IPS-18c (cell line): Measurements from ENCODE around the gene TMEM106C.

Experiments
- H3K4me3 ChIP-seq: 2 replicates; pipeline ENCODE4 v1.7.0; 2013; ENCODE audit warnings: low read depth, mild to moderate bottlenecking, low read length, moderate library complexity; ENCODE audit not compliant: insufficient read depth
- H3K9me3 ChIP-seq: one replicate; pipeline ENCODE4 v1.6.1; 2013; ENCODE audit warnings: mild to moderate bottlenecking, low read length, moderate library complexity; ENCODE audit not compliant: control insufficient read depth, insufficient read depth

Gene TMEM106C

DNA sequence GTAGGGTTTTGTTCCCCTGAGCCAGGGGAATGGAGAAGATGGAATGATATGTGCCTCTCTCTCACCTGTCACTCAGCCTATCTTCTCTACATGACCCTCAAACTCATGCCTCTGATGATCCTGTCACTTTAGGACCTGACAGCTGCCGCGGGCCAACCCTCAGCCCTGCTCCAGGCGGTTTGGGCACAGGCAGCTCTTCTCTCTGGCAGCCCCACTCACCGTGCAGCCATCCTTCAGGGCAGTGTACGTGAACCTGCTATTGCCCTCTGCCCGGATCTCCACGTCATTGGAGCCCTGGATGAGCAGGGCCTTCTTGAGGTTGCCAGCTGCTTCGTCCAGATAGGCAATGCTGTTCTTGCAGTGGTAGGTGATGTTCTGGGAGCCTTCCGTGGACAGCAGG, 10.5 kb downstream of the TMEM106C start:
- Histone ChIP-seq H3K4me3 (no peak overlapping the region), H3K9me3 (peaks cover 2% of the 10 kb centered on the region)

DNA sequence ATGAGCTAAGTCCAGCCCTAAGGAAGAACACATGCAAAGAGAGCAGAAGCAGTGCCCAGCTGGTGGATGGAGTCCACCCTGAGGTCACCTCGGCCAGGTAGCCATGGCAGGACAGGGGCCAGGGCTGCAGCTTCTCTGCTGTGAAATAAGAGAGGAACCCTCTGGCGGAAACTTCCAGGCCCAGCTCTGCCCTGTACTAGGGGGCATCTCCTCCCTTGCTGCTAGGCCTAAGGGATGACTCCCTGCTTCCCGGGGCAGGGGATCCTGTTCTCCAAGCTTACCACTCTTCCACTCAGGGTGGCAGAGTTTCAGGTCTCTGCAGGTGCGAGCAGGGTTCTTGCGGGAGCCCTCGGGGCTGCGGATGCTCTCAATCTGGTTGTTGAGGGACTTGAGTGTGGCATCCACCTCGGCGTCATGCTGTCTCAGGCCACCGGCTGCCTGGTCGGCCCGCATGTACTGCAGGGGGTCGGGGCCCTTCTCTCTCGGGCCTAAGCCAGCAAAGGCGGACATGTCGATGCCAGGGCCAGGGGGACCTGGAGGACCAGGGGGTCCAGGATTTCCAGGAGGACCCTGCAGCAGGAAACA, 11.7 kb downstream of the TMEM106C start:
- H3K4me3 ChIP-seq, result no peak overlapping the region
- H3K9me3 ChIP-seq, result peaks cover 2% of the 10 kb centered on the region

DNA sequence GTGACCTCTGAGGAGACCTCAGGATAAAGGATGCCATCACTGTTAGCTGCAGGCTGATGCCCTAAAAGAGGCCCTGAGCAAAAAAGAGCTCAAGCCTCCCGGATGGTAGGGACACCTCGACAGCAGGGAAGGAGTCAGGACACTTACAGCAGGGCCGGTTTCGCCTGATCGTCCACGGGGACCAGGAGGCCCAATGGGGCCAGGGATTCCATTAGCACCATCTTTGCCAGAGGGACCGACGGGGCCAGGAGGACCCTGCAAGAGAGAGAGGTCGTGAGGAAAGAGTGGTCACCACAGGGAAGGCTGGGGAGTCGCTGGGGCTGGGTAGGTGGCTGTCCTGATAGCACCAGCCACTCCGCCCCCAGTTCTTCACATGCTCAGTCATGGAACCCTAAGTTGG, 12.4 kb downstream of the TMEM106C start:
- peaks cover 2% of the 10 kb centered on the region for H3K9me3 ChIP-seq

DNA sequence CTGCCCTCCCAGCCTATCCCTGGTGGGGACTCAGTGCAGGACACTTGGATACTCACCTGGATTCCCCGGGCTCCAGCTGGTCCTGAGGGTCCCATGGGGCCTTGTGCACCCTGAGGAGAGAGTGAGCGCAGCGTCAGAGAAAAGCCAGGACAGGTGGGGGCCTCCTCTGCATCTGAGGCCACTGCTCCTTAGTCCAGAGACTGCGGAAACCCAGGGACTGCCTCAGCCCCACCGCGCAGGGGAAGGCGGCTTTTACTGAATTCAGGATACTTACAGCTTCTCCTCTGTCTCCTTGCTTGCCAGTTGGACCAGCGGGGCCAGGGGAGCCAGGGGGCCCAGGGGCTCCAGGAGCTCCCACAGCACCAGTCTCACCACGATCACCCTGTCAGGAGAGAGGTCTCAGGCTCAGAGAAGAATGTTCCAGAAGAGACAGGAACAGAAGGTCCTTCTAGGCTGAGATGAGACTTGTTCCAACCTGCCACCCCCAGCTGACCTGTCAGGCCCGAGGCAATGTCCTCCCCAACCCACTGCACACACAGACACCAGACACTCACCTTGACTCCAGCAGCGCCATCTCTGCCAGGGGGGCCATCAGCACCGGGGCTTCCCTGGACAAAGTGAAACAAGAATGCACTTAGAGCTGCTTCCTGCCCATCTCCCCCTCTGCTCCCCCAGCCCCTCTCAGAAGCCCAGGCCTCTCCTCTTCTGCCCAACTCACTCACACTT, 13.8 kb downstream of the TMEM106C start:
- H3K4me3 ChIP-seq, result no peak overlapping the region
- peaks cover 2% of the 10 kb centered on the region for H3K9me3 ChIP-seq

More for the DNA sequence above, 12.4 kb downstream of the TMEM106C start:
- no peak overlapping the region for H3K4me3 ChIP-seq

DNA sequence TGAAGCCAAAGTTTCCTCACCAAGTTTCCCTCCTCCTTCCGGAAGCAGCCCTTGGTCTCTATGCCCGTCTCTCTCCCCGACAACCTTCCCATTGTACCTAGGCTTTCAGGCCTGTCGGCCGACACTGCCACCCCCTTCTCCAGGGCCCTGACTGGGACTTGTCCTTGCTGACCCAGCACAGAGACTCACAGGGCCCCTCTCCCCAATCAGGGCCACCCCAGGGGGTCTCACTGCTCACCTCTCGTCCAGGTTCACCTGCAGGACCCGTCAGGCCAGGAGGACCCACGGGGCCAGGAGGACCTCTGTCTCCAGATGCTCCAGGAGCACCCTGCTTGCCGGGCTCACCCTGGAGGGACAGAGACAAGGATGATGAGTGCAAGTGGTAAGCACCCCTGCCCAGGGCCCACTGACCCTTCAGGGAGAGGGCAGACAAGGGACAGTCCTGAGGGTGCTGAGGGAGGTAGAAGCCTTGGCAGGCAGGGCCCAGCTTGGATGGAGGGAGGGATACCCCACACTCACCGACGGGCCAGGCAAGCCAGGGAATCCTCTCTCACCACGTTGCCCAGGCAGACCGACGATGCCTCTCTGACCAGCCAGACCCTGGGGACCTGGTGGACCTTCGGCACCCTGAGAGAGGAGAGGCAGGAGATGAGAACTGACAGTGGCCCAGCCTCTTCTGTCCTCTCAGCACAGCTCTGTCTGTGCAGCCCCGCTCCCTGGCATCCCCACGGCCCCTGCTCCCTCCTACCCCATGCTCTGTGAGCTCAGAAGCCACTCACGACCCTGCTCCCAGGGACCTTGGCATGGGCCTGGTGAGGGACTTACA, 14.6 kb downstream of the TMEM106C start:
- peaks cover 2% of the 10 kb centered on the region for H3K9me3 ChIP-seq
- no peak overlapping the region for H3K4me3 ChIP-seq

DNA sequence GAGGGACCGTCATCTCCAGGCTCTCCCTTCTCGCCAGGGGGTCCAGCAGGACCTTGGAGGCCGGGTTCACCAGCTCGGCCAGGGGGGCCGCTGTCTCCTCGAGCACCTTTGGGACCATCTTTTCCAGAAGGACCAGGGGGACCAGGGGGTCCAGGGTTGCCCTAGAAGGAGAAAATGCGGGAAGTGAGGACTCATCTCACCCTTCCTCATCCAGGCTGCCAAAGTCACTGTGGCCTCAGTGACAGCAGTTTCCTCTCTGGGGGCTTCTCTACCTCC, 15.1 kb downstream of the TMEM106C start:
- H3K4me3 ChIP-seq, result no peak overlapping the region
- H3K9me3 ChIP-seq, result peaks cover 2% of the 10 kb centered on the region

DNA sequence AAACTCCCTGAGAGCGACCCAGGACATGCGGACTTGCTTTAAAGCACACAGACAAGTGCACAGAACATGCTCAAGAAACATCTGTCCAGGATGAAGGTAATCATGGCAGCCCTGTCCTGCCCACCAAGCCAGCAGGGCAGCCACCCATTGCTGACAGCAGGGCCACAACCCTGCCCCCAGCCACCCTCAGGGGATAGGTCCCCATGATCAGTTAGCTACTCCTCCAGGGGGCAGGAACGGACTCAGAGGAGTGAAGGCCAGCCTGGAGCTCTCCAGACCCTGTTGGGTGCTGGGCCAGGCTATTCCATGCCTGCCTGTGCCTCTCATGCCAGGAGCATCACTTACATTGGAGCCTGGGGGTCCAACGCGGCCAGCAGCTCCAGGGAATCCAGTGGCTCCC, 15.8 kb downstream of the TMEM106C start:
- Histone ChIP-seq H3K4me3 (no peak overlapping the region), H3K9me3 (peaks cover 2% of the 10 kb centered on the region)

DNA sequence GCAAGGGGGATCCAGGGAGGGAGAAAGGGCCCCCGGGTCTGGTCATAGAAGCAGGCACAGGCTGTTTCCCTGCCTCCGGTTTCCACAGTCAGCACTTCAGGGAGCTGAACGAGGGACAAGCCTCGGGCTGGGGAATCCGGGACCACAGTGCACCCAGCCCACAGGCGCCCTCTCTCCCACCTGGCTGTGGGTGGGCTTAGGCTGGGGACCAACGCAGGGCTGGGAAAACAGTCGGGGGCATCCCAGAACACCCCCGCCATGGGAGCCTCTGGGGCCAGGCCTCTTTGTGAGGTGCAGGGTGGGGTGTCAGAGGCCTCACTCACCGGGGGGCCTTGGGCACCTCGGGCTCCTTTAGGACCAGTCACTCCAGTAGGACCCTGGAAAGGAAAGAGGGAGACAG, 16.3 kb downstream of the TMEM106C start:
- H3K4me3 ChIP-seq, result no peak overlapping the region
- H3K9me3 ChIP-seq, result peaks cover 2% of the 10 kb centered on the region

DNA sequence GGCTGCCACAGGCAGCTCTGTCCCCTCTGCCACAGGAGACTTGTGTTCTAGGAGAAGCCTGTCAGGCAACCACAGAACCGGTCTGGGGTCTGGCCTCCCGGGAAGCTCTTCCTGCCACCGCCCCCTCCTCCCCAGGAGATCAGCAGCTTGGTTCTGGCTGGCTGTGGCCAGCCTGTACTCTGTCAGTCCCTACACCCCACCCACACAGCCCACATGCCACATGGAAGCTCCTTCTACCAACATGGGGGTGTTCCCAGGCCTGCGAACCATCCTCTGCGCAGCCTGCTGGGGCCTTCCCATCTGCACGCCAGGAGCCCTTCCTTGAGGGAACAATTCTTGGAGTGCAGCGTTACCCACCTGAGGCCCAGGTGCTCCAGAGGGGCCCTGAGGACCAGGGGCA, 16.8 kb downstream of the TMEM106C start:
- H3K4me3 ChIP-seq, result no peak overlapping the region
- peaks cover 2% of the 10 kb centered on the region for H3K9me3 ChIP-seq

DNA sequence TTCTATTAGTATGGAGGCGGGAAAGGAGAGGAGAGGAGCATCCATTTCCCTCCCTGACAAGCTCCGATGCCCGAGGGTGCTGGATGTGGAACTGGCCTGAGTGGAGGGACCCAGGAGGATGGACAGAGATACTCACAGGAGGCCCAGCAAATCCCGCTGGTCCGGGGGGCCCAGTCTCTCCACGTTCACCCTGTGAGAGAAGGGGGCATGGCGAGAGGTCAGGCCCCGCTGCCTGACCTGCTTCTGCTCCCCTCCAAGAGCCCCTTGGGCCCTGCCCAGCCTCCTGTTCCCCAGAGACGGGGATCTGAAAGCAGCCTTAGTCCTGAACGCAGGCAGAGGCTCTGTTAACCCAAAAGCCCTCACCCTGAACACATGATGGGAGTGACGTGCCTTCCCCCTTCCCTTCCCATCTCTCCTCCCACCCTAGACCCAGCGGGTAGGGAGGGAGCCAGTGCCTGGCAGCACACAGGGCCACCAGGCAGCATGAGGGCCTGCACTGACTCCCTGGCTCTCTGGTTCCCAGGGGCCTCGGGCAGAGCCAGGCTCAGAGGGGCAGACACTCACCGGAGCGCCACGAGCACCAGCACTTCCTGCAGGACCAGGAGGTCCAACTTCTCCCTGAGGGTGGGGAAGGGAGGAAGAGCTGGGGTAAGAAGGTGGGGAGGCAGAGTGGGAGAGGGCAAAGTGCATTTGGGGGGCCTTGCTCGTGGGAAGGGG, 17.5 kb downstream of the TMEM106C start:
- H3K4me3 ChIP-seq, result no peak overlapping the region
- peaks cover 2% of the 10 kb centered on the region for H3K9me3 ChIP-seq

DNA sequence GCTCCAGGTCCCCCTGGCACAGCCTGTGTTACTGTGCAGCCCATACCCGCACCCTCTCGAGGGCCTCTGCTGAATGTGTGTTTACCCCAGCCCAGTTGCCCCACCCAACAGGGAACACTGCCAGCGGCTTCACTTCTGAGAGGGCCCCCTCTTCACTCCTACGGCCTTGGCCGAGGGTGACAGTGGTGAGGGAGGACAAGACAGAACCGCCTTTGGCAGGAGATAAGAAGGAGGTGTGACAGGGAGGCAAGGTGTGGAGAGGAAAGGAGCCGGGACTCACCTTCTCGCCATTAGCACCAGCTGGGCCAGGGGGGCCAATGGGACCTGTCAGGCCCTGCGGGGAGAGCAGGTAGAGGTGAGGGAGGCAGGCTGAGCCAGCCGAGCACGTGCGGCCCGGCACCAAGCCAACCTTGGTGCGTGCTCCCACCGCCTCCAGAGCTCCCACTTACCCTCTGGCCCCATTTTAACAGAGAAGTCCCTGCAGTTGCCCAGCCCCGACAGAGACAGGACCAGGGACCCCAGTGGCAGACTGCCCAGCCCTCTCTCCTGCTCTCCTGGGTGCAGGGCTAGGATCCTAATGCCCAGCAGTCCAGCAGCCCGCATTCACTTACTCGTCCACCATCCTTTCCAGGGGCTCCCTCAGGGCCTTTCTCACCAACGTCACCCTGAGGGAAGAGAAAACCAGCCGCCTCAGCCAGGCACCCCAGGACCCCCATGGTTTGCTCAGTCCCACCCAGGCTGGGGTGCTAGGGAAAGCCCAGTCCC, 18.3 kb downstream of the TMEM106C start:
- Histone ChIP-seq H3K9me3 (peaks cover 2% of the 10 kb centered on the region), H3K4me3 (no peak overlapping the region)

DNA sequence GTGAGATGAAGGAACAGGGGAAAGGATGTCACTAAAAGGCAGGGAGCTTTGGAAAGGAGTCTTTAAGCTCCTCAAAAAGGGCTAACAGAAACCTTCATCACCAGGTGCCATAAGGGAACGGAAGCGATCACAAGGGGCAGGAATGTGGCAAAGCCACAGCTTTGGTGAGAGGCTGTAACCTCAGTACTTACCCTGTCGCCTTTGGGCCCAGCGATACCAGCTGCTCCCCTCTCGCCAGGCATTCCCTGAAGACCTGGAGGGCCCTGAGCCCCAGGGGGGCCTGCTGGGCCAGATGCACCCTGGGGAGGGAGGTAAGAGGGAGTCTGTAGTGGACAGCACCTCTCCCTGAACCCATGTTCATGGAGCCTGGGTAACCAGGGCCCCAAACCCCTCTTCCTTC, 18.9 kb downstream of the TMEM106C start:
- Histone ChIP-seq H3K4me3 (no peak overlapping the region), H3K9me3 (peaks cover 2% of the 10 kb centered on the region)

DNA sequence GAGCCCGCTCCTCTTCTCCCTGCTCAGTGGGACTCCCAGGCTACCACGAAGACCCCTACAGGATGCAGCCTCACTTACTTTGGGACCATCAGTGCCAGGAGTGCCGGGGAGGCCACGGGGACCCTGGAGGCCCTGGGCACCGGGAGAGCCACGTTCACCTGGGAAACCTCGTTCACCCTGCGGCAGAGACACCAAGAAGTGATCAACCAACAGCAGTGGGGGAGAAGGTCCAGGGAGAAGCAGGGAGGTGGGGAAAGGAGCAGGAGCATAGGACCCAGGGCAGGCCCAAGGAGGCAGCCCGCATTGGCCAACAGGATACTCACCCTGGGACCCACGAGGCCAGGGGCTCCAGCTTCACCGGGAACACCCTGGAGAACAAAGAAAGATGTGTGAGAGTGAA, 19.4 kb downstream of the TMEM106C start:
- no peak overlapping the region for H3K4me3 ChIP-seq
- H3K9me3 ChIP-seq, result peaks cover 2% of the 10 kb centered on the region

DNA sequence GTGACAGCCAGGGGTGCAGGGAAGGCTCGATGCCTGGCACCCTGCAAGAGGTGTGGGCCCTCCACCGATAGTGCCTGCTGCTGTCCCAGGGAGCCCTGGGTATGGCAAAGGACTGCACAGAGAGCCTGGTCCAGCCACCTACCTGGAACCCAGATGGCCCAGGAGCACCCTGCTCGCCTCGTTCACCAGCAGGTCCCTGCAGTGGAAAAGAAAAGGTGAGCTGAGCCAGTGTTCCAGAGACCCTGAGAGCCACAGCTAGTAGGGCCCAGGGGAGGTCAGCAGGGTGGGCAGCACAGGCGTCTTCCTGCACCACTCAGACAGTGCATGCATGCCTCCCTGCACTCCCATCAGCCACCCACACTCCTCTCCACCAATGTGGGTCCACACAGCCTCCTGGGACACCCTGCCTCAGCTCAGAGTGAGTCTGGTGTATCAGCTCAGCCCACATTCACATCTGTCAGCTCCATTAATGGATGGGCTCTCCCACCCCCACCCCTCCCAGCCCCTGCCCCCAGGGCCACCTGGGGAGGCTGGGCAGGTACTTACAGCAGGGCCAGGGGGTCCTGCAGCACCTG, 20.2 kb downstream of the TMEM106C start:
- H3K4me3 ChIP-seq, result no peak overlapping the region
- H3K9me3 ChIP-seq, result peaks cover 1% of the 10 kb centered on the region

DNA sequence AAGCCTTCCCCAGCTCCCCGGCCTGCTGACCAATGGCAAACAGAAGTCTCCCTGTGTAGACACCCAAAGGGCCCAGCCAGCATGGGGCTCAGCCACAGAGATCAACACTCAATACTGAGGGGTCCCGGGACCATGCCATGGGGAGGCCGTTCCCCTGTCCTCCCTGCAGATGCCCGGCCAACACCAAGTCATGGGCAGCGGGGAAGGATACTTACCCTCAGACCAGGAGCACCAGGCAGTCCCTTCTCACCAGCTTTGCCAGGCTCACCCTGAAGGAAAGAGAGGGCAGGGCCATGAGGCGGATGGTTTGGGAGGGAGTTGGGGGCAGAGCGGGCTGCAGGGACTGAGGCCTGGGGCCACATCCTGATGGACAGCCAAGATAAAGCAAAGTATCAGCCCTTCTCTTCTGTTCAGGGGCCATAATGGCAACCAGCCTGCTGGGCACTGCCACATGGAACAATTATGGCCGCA, 21.0 kb downstream of the TMEM106C start:
- H3K9me3 ChIP-seq, result no peaks in the 10 kb centered on the region
- H3K4me3 ChIP-seq, result no peak overlapping the region

DNA sequence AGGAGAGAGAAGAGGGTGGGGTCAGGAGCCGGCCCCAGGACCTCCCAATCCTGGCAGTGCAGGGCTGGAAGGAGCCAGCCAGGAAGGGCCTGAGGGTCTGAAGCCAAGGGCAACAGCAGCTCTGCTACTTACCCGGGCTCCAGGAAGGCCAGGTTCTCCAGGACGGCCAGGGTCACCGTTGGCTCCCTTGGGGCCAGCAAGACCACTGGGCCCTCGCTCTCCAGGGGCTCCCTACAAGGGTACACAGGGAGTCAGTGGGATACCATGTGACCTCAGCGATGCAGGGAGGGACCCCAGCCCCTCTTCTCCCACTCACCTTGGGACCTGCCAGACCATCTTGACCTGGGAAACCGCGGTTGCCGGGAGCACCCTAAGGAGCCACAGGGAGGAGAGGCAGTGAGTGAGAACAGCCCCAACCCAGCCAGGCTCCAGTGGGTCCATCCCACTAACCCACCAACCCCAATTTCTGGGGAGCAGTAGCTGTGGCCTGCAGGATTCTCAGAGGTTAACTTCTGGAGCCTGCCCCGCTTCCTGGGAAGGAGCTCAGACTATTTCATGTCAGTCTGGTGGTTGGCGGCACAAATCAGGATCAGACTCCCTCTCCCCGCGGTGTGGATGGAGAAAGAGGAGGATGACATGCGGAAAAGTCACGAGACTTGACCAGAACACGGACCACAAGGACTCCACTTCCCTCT, 22.3 kb downstream of the TMEM106C start:
- Histone ChIP-seq H3K4me3 (no peak overlapping the region), H3K9me3 (no peaks in the 10 kb centered on the region)
